Mucosa of descending colon (tissue), 3 donors: ENCODE results near the gene SIX2. TPM values are rescaled to one million over a fixed set of nuclear protein-coding genes. Genes with fewer than 3 reads are reported as not detected.
A peak's percentile ranks its signal among the peaks of the same experiment; 100 is the strongest.

Experiments
- ATAC-seq: fragments of 200-7000 bp; cut with Tn5 transposase; one replicate; pipeline ENCODE4 v1.9.1; 2020; ENCODE audit warnings: mild to moderate bottlenecking, moderate library complexity
- DNase-seq, 3 donors: peaks; one replicate each; pipeline ENCODE4 v3.0.0-alpha.2; 2020
- H3K36me3 ChIP-seq: fragments of 200-600 bp; one replicate; pipeline ENCODE4 v1.8.0; 2021; ENCODE audit warnings: low read depth, mild to moderate bottlenecking
- H3K4me1 ChIP-seq: fragments of 200-600 bp; one replicate; pipeline ENCODE4 v1.8.0; 2021; ENCODE audit warnings: low read depth, mild to moderate bottlenecking
- H3K4me3 ChIP-seq: fragments of 200-600 bp; one replicate; pipeline ENCODE4 v1.8.0; 2021; ENCODE audit warnings: mild to moderate bottlenecking
- H3K9me3 ChIP-seq: fragments of 200-600 bp; one replicate; pipeline ENCODE4 v1.8.0; 2021; ENCODE audit warnings: mild to moderate bottlenecking
- CTCF ChIP-seq: fragments of 200-600 bp; IDR thresholded peaks from one replicate; pipeline ENCODE4 v1.8.0; 2022; ENCODE audit warnings: antibody characterized with exemption, mild to moderate bottlenecking
- intact Hi-C, 2 donors: fragments of 100-400 bp; cut with DNase I in 1 of 2; cut with micrococcal nuclease in 1 of 2; formaldehyde crosslinking; loops; one replicate each; pipeline versions ENCODE4 v1.11.0 to v1.11.1; 2022; cut with DNase I, micrococcal nuclease
- total RNA-seq, 3 donors: library from RNA; stranded (reverse); fragmentation: NEBNext Ultra II Directional in 2 of 3; extraction: Animal tissue kit (Norgen Biotek cat#: 25700) in 2 of 3; gene quantifications; one replicate each; pipeline versions ENCODE4 v1.2.1 to v1.2.4, GENCODE V29; 2021 to 2023
- donor health status: DM: no; HTN: no; CAD: no; lungs with moderate emphysema.
- donor health status: DM: no; HTN: no; CAD: no.
- donor health status: DM: no; HTN: yes; CAD: no.

Gene SIX2
- total RNA-seq, 3 donors from 2014 or later: 0.12 TPM; not detected in 2

GRCh38 chr2:44983836-44984604 lies 25.2 kb downstream of the SIX2 start:
- no peak overlapping the region for H3K4me3 ChIP-seq
- H3K4me1 ChIP-seq: no peaks in the 10 kb centered on the region
- ATAC-seq (no peak), DNase-seq (no peak)
- peaks cover 7% of the 10 kb centered on the region for H3K9me3 ChIP-seq
- intact Hi-C loops: loop anchor here in 1 of 2 donors (5.0 kb wide), 1 partner anchor 513 kb away; no protein-coding TSS in a partner anchor
- no peak for TF ChIP-seq CTCF
- H3K36me3 ChIP-seq: no peaks in the 10 kb centered on the region

- ATAC-seq (peak; percentile 76), DNase-seq (peak in 2 of 3 donors; percentile 74 to 87)
- H3K9me3 ChIP-seq: no peaks in the 10 kb centered on the region
- TF ChIP-seq CTCF: peak; percentile 47
- intact Hi-C loops: loop anchor here (1.0 to 5.0 kb wide), 3 partner anchors 27 to 516 kb away; no protein-coding TSS in a partner anchor
- H3K36me3 ChIP-seq: no peaks in the 10 kb centered on the region
- no peaks in the 10 kb centered on the region for H3K4me1 ChIP-seq
- H3K4me3 ChIP-seq: no peak overlapping the region
These were observed 27.5 kb downstream of the SIX2 start for GRCh38 chr2:44981714-44982108.

- no peaks in the 10 kb centered on the region for H3K4me1 ChIP-seq
- ATAC-seq (no peak), DNase-seq (no peak)
- no peak for TF ChIP-seq CTCF
- intact Hi-C loops: loop anchor here (1.0 to 5.0 kb wide), 3 partner anchors 27 to 516 kb away; no protein-coding TSS in a partner anchor
- no peaks in the 10 kb centered on the region for H3K36me3 ChIP-seq
- no peak overlapping the region for H3K4me3 ChIP-seq
- no peaks in the 10 kb centered on the region for H3K9me3 ChIP-seq
These were observed 28.2 kb downstream of the SIX2 start for GRCh38 chr2:44980751-44981713.

- no peak overlapping the region for H3K4me3 ChIP-seq
- H3K4me1 ChIP-seq: no peaks in the 10 kb centered on the region
- no peaks in the 10 kb centered on the region for H3K36me3 ChIP-seq
- H3K9me3 ChIP-seq: no peaks in the 10 kb centered on the region
- TF ChIP-seq CTCF: no peak
- intact Hi-C loops: no loop called here
- DNase-seq: no peak
- ATAC-seq: no peak
These were observed 29.7 kb downstream of the SIX2 start for GRCh38 chr2:44979581-44979980.

GRCh38 chr2:44975571-44976450 lies 33.4 kb downstream of the SIX2 start:
- Histone ChIP-seq H3K36me3 (no peaks in the 10 kb centered on the region), H3K4me1 (no peaks in the 10 kb centered on the region), H3K9me3 (no peaks in the 10 kb centered on the region), H3K4me3 (no peak overlapping the region)
- TF ChIP-seq CTCF: no peak
- no peak for ATAC-seq
- intact Hi-C loops: no loop called here
- no peak for DNase-seq
